Uterus (tissue), 4 donors: Measurements from ENCODE around the gene METAP1D. TPM values are rescaled to one million over a fixed set of nuclear protein-coding genes. Genes with fewer than 3 reads are reported as not detected.
"Not testable (repeated sequence)": the region's sequence is repeated elsewhere in the genome, so short reads cannot be mapped to it uniquely, and the experiment has no call there.

Experiments used
- DNase-seq, 2 donors: peaks; one replicate each; pipeline ENCODE4 v3.0.0-alpha.2; 2019 to 2020
- H3K27ac ChIP-seq, 2 donors: fragments of 200-600 bp; sonication (generic); 1 replicate in 1 of 2; 2 replicates in 1 of 2; pipeline ENCODE4 v1.5.1; 2016 to 2018
- H3K27me3 ChIP-seq, 2 donors: fragments of 200-600 bp; sonication (generic); one replicate each; pipeline ENCODE4 v1.5.1; 2018 to 2019; ENCODE audit warnings: control low read depth in 1 of 2
- H3K36me3 ChIP-seq, 2 donors: fragments of 200-600 bp; sonication (generic); one replicate each; pipeline ENCODE4 v1.5.1; 2019; ENCODE audit warnings: control low read depth in 1 of 2
- H3K4me1 ChIP-seq, 2 donors: fragments of 200-600 bp; sonication (generic); one replicate each; pipeline ENCODE4 v1.5.1; 2018 to 2019; ENCODE audit warnings: control low read depth in 1 of 2
- H3K4me3 ChIP-seq, 2 donors: fragments of 200-600 bp; sonication (generic); 1 replicate in 1 of 2; 2 replicates in 1 of 2; pipeline ENCODE4 v1.5.1; 2018 to 2019; ENCODE audit warnings: mild to moderate bottlenecking in 1 of 2
- H3K9me3 ChIP-seq, 2 donors: fragments of 200-600 bp; sonication (generic); one replicate each; pipeline ENCODE4 v1.5.1; 2019; ENCODE audit warnings: control low read depth in 1 of 2
- CTCF ChIP-seq, 4 experiments: fragments of 200-600 bp in 2 of 4; fragments of 450-650 bp in 2 of 4; sonication (generic) in 2 of 4; IDR thresholded peaks; one replicate each; pipeline ENCODE4 v1.5.1; 2016 to 2019; ENCODE audit warnings: antibody characterized with exemption in 4 of 4, mild to moderate bottlenecking in 2 of 4, moderate library complexity in 1 of 4
- POLR2A ChIP-seq, 2 donors: fragments of 450-650 bp; IDR thresholded peaks; one replicate each; pipeline ENCODE4 v1.6.1; 2016; ENCODE audit warnings: antibody characterized with exemption in 2 of 2, mild to moderate bottlenecking in 1 of 2, moderate library complexity in 1 of 2
- intact Hi-C: fragments of 100-400 bp; cut with DNase I; formaldehyde crosslinking; loops from one replicate; pipeline ENCODE4 v1.15.1; 2023; ENCODE audit warnings: low total_unique reads
- total RNA-seq, 4 donors: library from RNA; depleted of rRNA in 3 of 4; stranded (reverse); fragments of >200 nt in 3 of 4; gene quantifications; one replicate each; pipeline versions ENCODE4 v1.1.0 to v1.2.4, GENCODE V29; 2014 to 2023
- donor health status: DM: yes; HTN: yes; CAD: no.

Gene METAP1D
- total RNA-seq, 4 donors from 2014 or later: 7.9 to 38.2 (median 15.8) TPM

DNA sequence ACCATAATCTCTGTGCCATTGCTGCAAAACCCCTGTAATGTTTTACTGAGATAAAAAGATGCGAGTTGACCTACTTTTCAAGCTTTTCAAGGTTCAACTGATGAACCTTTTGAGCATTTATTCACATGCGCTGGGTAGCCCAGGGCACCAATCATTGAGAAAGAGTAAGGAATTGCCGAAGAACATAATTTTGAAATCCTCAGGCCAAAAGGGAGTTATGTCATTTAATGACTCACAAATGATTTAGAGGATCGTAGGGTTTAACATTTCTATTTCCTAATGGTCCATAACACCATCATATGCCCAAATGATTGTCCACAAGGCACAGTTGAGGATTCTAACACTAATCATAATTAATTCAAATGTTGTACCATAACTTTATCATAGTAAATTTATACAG, 65.4 kb downstream of the METAP1D start:
- Histone ChIP-seq H3K36me3 (no peaks in the 10 kb centered on the region), H3K4me3 (no peak overlapping the region), H3K4me1 (no peaks in the 10 kb centered on the region), H3K9me3 (no peaks in the 10 kb centered on the region), H3K27me3 (no peaks in the 10 kb centered on the region), H3K27ac (no peak overlapping the region)
- intact Hi-C loops: no loop called here
- no peak for DNase-seq
- TF ChIP-seq CTCF (IDR thresholded peaks at IDR 0.05) (no peak), POLR2A (IDR thresholded peaks at IDR 0.05) (no peak)

DNA sequence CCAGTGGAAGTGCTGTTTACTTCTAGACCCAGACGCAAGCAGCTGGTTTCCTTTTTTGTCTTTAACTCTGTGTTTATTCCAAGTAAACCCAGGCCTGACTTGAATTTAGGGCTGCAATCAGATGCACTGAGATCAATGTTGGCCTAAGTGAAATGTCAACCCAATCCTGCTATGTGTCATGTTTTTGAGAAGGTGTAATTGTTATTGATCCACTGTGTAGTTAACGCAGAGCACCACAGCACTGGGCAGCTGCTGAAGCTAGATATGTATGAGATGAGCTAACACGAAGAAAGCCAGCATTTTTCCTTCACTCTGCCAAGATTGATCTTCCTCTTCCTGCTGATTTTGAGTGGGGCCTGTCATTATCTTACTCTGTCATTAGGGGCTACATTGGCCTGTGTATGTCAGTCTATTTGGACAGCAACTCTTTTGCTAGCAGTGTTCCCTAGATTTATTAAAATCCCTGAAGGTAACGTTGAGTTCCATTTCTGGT, 66.7 kb downstream of the METAP1D start:
- Histone ChIP-seq H3K27ac (no peak overlapping the region), H3K36me3 (no peaks in the 10 kb centered on the region), H3K4me3 (no peak overlapping the region), H3K27me3 (no peaks in the 10 kb centered on the region), H3K9me3 (no peaks in the 10 kb centered on the region), H3K4me1 (no peaks in the 10 kb centered on the region)
- no peak for DNase-seq
- intact Hi-C loops: no loop called here
- TF ChIP-seq POLR2A (IDR thresholded peaks at IDR 0.05): no peak

GRCh38 chr2:172067905-172068304, 68.2 kb downstream of the METAP1D start:
- H3K4me3 ChIP-seq, H3K27ac ChIP-seq, H3K4me1 ChIP-seq, H3K27me3 ChIP-seq, H3K36me3 ChIP-seq, DNase-seq, H3K9me3 ChIP-seq, intact Hi-C loops: not testable (repeated sequence)

DNA sequence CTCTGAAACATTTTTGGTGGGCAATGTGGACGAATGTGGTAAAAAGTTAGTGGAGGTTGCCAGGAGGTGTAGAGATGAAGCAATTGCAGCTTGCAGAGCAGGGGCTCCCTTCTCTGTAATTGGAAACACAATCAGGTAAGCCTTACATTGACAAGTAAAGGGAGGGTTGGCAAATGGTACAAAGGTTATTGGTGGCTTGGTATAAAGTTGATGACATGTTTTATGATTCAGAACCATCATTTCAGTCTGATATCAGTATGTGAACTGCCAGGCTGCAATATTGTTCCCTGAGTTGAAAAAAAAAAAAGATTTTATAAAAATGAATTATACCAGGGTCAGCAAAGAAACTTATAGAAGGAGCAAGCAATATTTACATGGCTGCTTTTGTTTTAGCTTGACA, 71.2 kb downstream of the METAP1D start:
- Histone ChIP-seq H3K4me3 (no peak overlapping the region), H3K36me3 (no peaks in the 10 kb centered on the region), H3K9me3 (no peaks in the 10 kb centered on the region), H3K27ac (no peak overlapping the region), H3K27me3 (no peaks in the 10 kb centered on the region), H3K4me1 (no peaks in the 10 kb centered on the region)
- intact Hi-C loops: no loop called here
- DNase-seq: no peak
- no peak for TF ChIP-seq CTCF (IDR thresholded peaks at IDR 0.05)
- TF ChIP-seq POLR2A (IDR thresholded peaks at IDR 0.05): no peak

- intact Hi-C loops: no loop called here
- Histone ChIP-seq H3K4me1 (no peaks in the 10 kb centered on the region), H3K36me3 (no peaks in the 10 kb centered on the region), H3K27me3 (no peaks in the 10 kb centered on the region), H3K4me3 (no peak overlapping the region), H3K9me3 (no peaks in the 10 kb centered on the region), H3K27ac (no peak overlapping the region)
- DNase-seq: no peak
- TF ChIP-seq CTCF (IDR thresholded peaks at IDR 0.05) (no peak), POLR2A (IDR thresholded peaks at IDR 0.05) (no peak)
Observed at GRCh38 chr2:172072303-172072702, 72.5 kb downstream of the METAP1D start.

DNA sequence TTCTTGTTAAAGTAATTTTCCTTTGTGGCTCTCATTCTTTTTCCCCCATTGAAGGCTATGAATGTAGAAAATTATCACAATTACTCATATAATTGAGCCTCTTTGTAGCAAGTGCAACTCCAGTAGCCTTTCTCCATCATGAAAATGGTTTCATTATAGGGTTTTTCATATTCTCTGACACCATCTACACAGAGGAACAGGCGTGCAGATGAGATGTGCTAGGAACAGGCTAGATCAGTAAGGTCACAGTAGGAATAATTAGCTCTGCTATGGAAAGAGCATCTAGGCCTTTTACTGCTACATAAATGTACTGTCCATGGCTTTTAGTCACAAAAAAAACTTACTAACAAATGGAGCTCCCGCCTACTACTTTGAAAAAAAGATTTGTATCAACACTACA, 73.0 kb downstream of the METAP1D start:
- TF ChIP-seq CTCF (IDR thresholded peaks at IDR 0.05) (no peak), POLR2A (IDR thresholded peaks at IDR 0.05) (no peak)
- H3K27me3 ChIP-seq: no peaks in the 10 kb centered on the region
- intact Hi-C loops: no loop called here

More for the DNA sequence above, 73.0 kb downstream of the METAP1D start:
- no peaks in the 10 kb centered on the region for H3K4me1 ChIP-seq
- H3K36me3 ChIP-seq: no peaks in the 10 kb centered on the region
- H3K4me3 ChIP-seq: no peak overlapping the region
- no peaks in the 10 kb centered on the region for H3K9me3 ChIP-seq
- H3K27ac ChIP-seq: no peak overlapping the region
- no peak for DNase-seq
